GM21619 (cell line): ENCODE results near the gene PHKB.
"Not testable (repeated sequence)": the region's sequence is repeated elsewhere in the genome, so short reads cannot be mapped to it uniquely, and the experiment has no call there.

Source experiments
- ATAC-seq: cut with Tn5 transposase; IDR thresholded peaks from one replicate; pipeline ENCODE4 v1.9.1; 2021; ENCODE audit not compliant: unreplicated experiment

The PHKB gene

DNA sequence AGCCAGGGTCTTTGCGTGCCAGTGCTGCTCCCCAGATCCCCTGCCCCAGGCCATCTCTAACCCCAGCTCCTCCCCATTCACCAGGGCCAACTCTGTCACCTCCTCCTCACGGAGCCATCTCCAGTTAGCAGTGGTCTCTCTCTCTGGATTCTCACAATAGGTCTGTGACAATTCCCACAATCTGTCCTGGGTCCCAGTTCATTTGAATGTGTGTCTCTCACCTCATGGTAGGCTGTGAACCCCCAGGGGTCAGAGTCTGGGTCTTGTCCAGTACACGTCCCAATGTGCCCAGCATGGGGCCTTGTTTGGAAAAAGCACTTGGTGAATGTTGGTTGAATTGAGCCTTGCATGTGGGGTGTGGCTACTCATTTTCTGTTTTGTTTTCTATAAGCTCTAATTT, 205.3 kb downstream of the PHKB start:
- no peak for ATAC-seq

DNA sequence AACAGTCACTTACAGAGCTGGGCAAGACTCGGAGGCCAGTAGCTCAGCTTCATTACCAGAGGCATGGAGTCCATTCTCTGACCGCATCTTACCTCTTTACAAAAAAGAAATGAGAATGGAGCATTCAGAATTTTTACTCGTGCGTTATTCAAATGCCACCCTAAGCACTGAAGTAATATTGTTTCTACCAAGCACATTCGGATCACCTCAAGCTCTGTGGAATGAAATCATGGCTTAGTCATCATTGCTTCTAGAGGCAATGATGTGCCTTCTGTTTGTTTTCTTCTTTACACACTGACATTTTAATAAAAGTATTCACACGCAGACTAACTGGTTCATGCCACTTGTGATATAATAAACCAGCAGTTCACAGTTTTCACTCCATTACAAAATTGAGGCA, 206.8 kb downstream of the PHKB start:
- no peak for ATAC-seq

DNA sequence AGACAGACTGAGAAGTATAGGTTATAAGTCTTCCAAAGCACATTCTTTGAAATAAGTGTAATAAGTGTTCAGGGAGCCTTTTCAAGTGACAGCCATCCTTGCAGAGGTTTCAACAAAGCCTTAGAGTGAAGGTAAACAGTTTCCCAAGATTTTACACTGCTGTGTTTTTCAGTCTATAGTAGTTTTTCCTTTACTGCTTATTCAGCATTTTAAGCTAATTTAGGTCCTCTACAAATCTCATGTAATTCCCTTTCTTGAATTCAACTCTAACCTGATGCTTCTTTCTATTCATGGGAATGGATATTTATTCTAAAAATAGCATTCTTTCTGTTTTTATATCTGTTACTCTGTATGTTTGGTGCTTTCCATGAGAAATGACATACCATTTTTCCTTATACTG, 211.3 kb downstream of the PHKB start:
- no peak for ATAC-seq

DNA sequence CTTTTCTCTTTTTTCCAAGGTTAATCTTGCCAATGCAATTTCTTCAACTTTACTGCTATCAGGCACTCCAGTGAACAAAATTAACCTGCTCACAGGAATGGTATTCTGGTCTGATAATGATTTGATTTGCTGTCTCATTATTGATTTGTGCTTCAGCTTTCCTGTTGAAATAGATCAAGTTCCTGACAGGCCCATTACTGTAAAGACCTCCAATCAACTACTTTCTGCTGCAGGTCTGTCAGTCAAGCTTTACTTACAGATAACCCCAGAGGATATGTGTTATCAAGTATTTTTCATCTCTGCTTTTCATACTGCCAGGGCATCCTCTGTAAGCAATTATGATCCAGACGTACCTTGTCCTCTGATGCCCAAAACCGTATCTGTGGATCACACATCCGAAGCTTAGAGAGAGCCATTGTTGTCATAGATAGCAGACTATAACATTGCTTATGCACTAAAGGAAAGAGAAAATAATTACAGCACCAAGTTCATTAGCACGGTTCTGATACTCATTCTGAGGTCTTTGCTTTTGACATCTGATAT, 215.6 kb downstream of the PHKB start:
- ATAC-seq = no peak

DNA sequence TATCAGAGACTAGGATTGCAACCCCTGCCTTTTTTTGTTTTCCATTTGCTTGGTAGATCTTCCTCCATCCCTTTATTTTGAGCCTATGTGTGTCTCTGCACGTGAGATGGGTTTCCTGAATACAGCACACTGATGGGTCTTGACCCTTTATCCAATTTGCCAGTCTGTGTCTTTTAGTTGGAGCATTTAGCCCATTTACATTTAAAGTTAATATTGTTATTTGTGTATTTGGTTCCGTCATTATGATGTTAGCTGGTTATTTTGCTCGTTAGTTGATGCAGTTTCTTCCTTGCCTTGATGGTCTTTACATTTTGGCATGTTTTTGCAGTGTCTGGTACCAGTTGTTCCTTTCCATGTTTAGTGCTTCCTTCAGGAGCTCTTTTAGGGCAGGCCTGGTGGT, 220.4 kb downstream of the PHKB start:
- ATAC-seq = not testable (repeated sequence)

DNA sequence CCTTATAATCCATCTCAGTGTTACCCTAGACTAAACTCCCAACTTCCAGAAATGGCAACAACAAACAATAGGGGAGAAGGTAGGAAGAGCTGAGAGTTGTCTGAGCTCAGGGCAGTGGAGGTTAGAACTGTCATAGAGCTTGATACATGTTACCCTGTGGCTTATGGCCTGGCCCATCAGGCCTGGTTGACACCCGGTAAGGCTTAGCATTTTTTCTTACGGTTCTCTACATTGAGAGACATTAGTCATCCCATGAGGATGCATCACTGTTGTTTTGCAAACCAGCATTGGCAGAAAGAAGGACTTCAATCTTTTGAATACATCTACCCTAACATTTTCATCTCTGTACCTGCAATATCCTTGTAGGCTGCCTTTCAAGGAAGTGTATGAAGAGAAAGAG, 226.6 kb downstream of the PHKB start:
- no peak for ATAC-seq

DNA sequence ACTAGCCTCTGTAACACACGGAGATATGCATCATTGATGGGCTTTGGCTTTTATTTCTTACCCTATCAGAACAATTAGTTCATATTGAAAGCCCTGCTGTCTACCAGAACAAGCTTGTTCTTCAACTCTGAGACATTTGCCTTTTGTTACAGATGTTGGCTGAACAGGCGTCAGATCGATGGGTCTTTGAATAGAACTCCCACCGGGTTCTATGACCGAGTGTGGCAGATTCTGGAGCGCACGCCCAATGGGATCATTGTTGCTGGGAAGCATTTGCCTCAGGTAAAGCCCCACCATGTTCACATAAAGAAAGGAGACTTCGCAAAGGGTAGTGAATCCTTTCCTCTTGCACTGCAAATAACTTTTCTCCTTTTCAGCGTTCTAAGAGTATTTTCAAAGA, 232.1 kb downstream of the PHKB start:
- no peak for ATAC-seq

DNA sequence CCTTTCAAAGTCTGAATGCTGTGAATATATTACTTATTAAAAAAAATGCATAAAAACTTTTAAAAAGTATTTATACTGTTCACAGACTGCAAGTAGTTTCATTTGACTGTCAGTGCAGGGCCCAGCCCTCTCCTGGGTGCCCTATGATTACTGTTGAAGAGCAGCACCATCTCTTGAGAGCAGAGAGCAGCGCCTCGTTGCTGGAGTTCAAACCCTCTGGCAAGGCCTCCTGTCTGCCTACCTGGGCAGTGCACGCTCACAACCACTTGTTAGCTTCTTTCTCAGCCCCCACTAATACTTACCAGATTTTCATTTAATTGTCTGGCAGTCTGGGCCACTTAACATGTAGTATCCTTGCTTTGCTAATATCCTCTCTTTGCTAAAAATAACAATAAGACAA, 233.4 kb downstream of the PHKB start:
- ATAC-seq = no peak

DNA sequence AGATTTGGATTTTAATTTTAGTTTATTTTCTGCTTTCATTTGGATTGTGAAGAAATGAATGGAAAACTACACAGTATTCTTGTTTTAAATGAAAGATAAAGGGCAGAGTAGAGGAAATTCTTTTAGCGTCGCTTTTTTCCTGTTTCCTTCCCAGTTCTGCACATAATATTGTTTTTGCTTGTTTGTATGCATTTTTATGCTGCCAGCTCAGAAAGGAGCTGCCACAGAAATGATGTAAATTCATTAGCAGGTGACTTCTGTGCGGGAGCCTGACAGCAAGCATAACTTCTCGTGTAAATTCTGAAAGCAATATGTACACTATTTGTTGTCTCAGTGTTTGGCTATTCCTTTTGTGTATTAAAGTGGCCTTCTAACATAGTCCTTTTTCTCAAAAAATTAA, 234.6 kb downstream of the PHKB start:
- no peak for ATAC-seq

DNA sequence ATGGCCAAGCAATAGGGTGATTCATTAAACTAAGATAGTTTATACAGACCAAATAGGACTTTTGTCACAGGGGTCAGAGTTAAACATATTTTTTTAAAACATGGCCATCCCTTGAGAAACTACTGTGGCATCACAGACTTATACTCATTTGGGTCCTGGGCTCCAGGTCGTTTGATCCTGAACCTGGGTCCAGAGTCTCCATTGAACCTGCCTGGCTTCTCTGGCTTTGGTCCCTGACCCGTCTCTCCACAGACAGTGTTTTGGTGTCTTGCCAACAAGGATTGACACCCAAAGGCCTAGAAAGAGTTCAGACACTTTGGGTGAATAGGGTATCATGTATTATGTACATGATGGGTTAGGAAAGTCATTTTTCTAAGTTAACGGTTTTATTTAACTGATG, 236.7 kb downstream of the PHKB start:
- no peak for ATAC-seq

DNA sequence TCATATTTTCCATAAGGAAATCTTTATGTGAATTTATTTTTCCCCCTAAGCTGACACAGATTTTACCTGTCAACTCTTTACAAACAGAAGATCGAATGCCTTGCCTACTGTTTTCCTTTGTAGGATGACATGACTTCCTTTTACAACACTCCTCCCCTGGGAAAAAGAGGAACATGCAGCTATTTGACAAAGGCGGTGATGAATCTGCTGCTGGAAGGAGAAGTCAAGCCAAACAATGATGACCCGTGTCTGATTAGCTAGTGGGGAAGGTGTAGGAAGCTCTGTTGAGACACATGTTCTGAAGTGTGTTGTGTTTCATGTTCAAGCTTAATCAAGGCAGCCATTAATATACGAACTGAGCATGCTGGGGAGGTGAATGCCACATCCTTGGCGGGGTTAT, 238.0 kb downstream of the PHKB start:
- ATAC-seq = no peak

DNA sequence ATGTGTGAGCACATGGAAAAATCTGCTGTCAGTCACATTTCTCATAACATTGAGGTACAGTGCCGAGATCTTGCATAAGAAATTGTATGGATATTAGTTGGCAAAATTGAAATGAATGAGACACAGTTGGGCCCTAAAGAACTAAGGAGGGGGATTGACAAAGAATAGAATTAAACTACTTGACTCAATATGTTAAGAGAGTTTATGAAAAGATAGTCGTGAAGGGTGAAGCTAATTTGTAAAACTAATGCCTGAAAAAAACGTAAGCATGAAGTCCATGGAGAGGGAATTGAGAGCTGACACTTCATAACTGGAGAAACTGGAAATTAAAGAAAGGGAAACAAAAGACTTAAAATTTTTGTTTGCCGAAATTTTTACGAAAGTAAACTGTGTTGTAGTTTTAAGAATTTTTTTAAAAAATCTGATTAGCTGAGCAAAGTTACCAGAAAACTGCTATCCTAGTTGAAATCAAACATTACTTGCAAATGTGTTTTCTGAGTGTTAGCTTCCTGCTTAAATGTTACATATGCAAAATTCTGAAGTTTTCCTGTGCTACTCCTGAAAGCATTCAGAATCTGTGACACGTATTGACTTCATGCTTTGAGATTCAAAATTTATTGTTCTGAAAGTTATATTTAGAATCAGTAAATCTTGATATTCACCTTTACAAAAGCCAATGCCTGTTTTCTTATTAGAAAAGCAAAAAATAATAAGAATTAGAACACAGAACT, 239.9 kb downstream of the PHKB start:
- no peak for ATAC-seq

DNA sequence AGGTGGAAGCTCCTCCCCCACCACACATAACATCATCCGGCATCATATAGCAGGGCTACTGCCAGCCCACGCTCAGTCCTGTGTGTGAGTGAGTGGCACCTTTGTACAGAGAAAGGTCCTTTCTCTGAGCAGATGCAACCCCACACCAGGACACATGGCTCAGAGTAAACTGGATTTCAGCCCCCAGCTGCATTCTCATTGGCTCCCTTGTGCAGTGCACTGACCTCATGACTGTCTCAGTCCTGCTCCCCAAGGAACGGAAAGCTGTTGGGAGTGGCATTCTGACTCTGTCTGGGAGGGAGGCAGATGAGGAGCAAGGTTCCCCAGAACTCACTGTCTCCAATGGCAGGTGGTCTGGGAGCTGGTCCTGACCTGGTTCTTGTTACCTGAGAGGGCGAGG, 244.1 kb downstream of the PHKB start:
- ATAC-seq = no peak

DNA sequence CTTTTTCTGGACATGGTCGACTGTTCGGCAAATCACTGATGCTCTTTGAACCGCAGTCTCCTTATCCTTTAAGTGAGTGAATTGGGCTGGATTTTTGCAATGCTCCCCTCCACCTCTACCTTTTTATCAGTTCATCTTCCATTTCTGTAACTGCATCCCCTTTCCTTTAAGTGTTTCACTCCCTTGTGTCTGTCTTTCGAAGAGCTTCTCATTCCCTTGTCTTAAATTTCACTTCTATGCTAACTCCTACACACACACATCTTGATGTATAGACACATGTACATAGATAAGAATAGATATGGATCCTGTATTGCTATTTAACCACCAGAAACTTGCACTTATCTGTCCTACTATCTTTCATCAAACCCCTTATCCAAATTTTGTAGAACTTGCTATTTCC, 250.7 kb downstream of the PHKB start:
- ATAC-seq = no peak

DNA sequence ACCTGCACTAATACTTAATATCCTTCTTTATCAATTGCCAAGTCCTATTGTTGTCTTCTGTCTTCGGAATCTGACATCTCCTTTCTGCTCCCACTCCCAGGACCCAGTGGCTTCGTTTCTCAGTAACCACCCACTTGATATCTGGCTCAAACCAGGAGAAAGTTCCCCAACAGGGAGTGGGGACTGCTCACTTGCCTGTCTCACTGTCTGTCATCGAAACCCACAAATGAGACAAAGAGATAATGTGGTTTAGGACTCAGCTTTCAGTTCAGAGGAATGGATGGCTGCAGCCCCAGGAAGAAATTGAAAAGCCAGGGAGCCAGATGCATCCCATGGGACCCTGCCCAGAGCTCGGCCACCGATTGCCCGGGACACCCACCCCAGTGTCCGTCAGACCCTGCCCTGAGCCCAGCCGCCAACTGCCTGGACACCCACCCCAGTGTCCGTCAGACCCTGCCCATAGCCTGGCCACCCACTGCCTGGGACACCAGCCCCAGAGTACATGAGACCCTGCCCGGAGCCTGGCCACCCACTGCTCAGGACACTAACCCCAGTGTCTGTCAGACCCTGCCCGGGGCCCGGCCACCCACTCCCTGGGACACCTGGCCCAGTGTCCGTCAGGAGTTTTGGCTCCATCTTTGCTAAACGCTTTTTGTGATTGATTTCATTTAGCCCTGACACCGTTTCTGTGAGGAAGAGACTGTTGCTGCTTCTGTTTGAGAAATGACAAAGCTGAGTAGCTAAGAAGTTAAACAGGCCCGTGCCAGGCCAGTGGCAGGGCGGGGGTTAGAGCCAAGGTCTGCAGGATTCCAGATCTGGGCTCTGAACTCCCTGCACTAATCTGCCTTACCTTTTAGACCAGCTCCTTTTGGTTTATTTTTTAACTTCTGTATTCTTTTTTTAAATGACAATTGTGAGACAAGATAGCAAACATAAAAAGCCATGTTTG, 251.4 kb downstream of the PHKB start:
- no peak for ATAC-seq

DNA sequence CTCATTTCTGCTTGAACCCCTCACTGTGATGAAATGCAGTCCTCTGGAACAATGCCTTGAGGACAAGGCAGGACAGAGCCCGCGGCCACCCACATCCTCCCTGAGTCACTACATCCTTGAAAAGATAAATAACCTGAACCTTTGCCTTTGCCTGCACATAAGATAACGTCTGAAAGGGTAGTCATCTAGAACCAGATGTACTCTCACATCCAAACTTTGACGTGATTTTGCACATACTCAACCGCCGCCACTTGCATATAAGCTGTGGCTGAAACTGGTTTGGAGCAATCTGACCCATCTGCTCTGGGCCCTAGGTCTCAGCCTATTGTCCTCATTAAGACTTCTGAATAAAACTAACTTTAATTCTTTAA, 252.1 kb downstream of the PHKB start:
- ATAC-seq = peak; percentile 60

DNA sequence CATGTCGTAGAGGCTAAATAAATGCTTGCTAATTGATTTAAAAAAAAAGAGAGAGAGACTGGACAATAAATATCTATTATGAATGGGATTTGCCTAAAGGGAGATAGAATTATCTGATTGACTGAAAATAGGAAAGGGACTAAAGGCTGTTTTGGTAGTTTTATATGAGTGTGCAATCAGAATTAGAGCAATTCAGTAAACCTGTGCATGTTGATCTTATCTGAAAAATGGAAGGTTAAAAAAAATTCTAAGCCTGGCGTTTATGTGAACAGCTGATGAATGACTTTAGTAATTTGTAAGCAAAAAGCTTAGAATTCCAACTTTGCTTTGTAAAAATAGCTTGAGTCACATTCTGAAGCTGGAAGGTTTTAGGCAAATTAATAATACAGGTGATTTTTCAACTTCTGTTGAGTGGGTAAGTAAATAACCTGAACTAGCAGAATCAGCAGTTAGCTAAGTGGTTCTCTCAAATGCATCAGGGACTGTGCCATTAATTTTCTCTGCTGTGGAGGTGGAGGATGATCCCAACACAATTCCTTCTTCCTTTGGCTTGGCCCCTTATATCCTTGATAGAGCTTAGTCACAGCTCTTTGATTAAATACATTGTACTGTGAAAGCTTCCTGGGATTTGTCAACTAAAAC, 254.4 kb downstream of the PHKB start:
- ATAC-seq = no peak

DNA sequence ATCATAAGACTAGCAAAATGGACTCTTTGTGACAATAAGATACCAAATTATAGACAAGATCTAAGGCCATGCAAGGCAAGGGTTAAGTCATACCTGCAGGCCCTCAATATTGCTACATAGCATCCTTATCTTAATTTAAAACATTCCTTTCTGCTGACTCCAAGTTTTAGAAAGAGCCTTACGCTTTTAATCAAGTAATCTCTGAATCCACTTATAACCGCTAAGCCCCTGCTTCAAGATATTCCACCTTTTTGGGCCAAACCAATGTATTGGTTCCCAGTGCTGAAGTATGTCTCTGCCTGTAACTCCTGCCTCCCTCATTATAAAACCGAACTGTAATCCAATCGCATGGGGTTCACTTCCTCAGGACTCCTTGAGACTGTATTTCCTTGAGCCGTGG, 255.4 kb downstream of the PHKB start:
- ATAC-seq = no peak

DNA sequence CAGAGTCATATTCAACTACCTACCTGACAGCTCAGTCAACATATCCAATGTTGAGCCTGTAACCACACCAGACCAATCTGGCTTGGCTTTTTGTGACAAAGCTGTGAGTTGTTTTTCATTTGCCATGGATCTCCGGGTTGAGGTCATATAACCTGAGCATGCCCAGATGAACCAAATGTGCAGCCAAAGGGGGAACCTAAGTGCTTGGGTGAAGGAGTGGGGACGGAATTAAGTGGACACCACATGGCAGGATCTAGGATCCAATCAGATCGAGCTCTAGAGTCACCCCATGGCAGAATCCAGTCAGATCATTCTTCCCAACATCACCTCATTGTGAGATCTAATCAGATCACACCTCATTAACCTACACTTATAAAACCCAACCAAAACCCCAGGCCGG, 258.6 kb downstream of the PHKB start:
- no peak for ATAC-seq

DNA sequence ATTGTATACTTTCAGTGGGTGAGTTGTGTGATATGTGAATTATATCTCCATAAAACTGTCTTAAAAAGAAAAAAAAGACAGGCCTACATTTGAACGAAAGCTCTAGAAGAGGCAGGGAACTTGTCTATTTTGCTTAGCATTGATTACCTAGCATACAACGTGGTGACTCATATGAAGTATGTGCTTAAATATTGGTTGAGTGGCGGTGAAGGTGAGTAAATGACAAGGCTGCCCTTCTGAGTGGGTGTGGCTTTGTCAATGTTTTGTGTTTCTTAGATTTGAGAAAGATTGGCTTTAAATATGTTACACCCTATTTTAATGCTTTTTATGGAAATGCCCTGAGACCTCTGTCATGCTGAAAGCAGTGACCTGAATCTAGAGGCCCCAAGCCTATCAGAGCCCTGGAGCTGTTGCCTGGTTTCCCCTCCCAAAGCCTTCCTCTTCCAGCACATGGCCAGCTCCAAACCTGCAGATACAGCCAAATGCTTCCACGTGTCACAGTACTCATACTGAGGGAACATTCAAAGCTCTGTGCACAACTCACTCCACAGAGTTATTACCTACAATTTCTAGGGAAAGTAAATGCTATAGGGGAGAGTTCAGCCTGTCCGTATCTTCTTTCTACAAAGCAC, 260.0 kb downstream of the PHKB start:
- no peak for ATAC-seq

DNA sequence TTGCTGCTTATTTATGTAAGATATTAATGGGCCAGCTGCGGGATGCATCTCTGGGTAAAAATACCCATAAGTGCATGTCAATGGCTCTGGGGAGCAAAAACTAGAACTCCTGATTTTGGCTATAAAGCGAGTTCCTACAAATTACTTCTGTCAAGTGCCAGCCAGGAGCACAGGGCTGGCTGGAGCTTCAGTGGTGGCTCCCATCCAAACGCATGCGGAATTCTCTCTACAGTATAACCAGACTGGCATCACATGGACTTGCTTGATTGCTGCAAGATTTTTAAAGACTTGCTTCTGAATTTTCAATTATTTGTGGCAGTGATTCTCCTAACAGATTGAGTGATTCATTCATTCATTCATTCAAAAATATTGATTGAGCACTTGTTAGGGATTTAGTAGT, 260.9 kb downstream of the PHKB start:
- ATAC-seq = no peak
